Stimulated activated CD4-positive, alpha-beta T cell treated with anti-CD3 and anti-CD28 coated beads, Interleukin-2, amount 100 ng/mL, for 4 hours (primary cell): ENCODE data around the gene ISLR.

Experiments
- DNase-seq: peaks from one replicate; pipeline ENCODE4 v3.0.0-alpha.2; 2020; ENCODE audit warnings: low read depth

ISLR gene

DNA sequence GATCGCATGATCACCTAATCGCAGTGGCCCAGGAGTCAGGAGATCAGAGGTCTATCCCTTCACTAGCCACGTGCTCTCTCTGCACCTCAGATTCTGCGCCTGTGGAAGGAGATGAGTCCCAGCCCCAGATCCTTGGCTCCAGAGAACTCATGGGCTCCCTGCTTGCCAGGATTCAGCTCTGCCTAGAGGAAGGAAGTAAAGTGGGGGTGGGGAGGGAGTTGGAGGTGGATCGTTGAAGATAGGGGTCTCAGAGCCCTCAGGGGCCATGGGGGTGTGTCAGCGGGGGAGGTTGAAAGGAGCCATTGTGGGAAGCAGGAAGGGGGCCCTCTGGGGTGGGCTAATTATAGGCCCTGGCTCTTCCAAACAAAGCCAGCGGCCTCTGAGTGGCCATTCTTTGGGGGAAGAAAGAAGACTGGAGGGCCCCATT is 40.4 kb downstream of the ISLR start:
- DNase-seq = no peak

DNA sequence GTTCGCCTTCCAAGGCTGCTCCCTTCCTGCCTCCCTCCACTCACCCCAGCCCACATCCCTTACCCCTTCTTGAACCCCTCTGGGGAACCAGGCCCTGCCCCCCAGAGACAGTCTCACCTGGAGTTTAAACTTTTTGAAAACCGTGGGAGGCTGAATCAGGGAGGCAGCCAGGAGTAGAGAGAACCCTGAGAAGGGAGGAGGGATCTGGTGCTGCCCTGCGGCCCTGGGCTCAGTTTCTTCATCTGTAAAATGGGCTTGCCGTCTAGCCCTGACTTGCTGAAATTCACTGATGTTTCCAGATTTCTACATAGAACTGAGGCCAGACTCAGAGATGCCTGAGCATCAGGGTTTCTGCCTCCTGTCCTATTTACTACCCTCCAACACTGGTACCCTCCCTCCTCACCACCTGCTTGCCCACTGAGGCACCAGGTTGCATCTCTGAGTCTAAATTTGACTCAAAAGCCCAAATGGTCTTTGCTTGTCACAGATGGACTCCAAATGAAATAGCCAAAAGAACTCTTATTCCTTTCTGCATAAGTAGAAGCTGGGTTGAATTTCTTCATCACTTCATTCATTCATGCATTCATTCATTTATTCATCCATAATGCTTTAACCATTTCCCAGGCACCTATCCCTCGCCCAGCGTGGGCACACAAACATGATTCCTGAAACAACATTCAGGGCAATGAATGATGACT is 41.0 kb downstream of the ISLR start:
- no peak for DNase-seq

DNA sequence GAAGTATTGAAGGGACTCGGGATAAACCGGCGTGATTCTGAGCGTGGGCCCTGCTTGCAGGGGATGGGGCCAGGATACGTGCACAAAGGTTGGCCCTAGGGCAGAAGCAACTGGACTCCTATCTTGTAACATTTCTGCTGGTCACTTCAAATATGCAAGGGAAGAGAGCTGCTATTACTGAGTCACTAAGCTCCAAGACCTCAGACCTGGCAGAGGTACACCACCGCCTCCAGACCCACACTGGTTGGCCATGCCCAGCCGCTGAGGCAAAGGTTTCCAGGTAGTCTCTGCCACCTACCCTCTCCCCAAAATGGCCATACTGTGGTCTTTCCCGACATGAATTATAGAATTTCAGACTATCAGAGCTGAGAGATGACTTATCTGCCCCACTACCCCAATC is 42.4 kb downstream of the ISLR start:
- no peak for DNase-seq

DNA sequence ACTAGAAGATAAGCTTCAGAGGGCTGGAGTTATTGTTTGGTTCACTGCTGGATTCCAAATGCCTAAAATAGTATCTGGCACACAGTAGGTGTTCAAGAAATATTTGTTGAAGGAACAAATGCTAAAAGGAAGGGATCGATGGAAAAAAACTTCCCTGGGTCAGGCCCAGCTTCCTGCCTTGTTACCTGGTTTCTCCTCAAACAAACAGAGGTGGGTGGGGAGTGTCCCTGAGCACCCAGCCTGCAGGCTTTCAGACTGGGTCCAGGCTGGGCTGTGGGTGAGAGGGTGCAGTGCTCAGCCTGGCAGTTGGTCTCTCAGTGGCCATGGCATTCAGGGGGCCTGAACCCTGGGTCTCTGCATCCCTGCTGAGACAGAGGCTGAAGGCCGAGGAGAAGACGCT is 43.4 kb downstream of the ISLR start:
- DNase-seq = no peak

DNA sequence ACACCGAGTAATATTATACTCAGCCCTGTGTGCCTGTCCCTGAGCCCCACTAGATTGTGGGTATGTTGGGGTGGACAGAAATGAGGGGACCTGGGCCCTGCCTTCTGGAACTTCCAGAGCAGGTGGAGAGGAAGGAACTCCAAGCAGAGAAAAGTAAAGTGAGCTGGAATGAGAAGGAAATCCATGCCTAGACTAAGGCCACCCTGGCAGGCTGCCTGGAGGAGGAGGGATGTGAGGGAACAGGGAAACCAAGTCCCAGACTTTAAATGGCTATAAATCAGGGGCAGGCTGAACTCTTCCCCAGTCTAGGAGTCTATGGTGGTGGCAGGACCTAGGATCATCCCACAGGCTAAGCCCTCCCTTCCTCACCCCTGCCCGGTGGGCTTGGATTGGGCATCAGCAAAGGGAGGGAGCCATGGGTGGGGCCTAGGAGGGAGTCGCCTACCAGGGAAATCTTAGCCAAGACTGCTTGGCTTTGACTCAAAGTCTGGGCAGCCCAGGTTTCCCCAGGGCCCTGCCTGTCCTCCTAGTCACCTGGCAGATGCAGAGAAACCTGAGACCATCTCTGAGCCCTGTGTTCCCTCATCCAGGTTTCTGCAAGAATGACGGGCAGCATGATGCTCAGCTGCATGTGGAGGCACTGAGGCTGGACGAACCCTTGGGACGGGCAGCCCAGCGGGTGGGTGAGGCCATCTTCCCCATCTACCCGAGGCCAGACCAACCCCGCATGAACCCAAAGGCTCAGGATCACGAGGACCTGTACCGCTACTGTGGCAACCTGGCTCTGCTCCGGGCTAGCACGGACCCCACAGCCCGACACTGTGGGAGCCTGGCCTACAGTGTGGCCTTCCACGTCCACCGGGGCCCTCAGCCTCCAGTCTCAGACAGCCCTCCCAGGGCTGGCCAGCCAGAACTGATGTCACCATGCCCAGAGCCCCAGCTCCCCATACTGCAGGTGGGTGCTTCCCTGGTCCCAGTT is 44.7 kb downstream of the ISLR start:
- DNase-seq = no peak

DNA sequence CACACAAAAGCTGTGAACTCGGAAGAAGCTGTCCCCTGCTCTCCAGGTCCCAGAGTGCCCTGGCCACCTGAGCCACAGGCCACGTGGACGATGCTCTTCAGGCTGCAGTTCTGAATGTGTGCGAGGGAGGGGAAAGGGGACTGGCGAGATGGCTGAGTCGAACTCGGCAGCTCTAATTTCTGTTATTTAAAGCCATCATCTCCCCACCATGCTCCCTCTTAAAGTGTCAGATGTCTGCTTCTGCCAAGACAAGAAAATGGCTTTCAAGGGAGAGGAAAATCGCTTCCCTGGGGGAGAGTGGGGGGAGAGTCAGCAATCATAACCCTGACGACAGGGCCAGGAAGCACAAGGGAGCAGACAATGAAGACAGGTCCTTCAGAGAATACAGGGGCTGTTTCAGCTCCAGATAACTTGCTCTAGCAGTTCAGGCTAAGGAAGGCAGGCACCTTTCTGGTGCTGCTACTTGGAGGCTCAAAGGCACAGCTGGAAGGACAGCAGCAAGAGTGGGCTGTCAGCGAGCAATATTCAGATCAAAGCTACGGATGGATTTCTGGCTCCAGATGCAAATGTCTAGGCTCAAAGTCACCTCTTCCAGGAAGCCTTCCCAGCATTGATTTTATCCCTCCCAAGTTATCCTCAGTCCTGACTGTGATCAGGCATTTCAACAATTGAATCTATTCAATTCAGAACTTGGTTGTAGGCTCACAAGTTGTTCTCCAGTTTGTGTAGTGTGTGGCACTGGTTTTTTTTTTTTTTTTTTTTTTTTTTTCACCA is 47.2 kb downstream of the ISLR start:
- DNase-seq = no peak

DNA sequence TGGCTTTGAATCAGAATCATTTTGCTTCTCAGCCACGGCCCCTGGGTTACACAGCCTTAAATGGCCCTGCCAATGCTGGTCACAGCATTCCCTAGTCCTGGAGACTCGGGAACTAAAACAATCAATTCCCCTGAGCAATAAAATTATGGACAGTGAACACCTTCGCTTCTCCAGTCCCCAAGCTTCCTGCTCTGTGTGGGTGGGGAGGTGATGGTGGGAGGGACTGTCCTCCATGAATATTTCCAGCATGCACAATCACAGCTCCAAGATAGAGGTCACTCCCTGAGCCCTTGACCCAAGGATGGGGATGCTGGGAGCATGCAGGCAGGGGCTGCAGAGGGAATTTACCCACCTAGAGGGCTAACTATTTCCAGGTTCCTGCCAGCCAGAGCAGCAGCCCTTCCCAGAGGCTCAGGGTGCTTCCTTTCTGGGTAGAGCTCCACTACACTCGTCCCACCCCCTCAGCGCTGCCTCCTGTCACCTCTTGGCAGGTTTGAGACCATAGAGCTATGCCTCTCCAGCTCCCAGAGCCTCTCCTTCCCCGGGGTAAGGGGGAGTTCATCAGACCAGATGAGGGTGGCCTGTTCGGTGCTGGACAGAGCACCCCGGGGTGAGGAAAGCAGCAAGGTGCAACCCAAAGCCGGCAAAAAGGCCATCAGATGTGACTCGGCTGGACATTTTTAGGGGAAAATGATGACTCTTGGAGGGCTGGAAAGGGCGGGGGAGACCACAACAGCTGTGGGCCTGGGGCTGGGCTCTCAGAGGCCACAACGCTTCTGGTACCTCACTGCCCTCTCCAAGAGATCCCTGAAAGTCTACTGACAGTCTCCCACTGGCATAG is 48.1 kb downstream of the ISLR start:
- no peak for DNase-seq

DNA sequence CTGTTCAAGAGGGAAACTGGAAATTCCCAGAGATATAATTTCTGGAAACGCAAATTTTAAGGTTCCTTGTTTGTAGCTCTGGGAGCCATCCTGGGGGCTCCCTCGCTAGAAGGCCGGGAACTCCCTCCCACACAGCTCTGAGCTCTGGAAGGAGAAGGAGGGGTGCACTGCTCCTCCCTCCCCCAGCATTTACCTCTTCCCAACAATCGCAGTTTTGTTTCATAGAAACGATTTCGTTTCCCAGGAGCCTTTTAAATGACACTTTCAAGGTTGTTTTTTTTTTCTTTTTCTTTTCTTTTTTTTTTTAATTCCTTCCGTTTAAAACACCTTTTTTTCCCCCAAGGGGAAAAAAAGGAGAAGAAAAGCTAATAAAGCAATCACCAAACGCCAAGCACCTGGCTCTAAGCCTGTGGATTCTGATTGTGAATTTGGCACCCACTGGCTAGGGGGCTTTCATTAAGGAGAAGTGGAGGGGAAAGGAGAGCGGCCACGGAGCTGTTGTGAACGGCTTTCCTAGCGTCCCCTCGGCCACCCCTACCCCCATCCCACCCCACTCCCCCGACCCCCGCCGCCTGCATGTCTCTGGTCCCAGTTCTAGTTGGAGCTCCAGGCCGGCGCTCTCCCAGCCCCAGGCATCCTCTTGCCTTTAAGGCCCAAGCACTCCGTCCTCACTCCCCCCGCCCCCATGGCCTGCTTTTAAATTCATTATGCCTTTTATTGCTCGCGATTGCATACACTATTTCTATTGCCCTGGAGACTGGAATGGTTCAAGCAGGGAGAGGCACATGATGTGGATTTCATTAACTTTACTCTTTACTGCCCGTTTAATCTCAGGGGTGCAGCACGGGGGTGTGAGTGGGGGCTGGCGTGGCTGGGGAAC is 49.0 kb downstream of the ISLR start:
- no peak for DNase-seq

DNA sequence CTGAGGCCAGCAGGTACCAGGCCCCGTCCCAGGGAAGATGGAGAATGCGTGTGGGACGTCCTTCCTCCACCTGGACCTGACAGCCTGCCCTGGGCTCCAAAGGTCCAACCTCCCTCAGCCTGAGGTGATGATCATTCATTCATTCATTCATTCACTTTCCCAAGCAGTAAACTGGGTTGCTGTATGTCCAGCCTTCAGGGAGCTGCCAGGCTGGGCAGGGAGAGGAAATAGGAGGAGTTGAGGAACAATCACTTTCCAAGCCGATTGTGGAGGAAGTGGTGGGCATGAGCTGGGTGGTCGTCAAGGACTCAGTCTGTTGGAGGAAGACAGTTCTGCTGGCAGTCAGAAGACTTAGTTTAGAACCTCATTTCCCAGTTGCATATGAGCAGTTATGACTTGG is 52.4 kb downstream of the ISLR start:
- no peak for DNase-seq
